Upper lobe of left lung (tissue), 4 donors: ENCODE measurements around the gene PAEP.

ENCODE experiments used
- CTCF ChIP-seq, 6 experiments: fragments of 450-650 bp in 4 of 6; fragments of 200-600 bp in 2 of 6; sonication (generic) in 2 of 6; IDR thresholded peaks; one replicate each; pipeline ENCODE4 v1.5.1; 2016 to 2019; ENCODE audit warnings: antibody characterized with exemption in 6 of 6
- EP300 ChIP-seq, 4 donors: sonication (generic); formaldehyde crosslinking; IDR thresholded peaks; one replicate each; pipeline ENCODE4 v1.5.1; 2017; ENCODE audit warnings: antibody characterized with exemption in 4 of 4, control low read depth in 2 of 4
- POLR2A ChIP-seq, 4 donors: fragments of 450-650 bp; IDR thresholded peaks; one replicate each; pipeline ENCODE4 v1.5.1; 2016 to 2017; ENCODE audit warnings: antibody characterized with exemption in 4 of 4, mild to moderate bottlenecking in 2 of 4
- POLR2AphosphoS5 ChIP-seq, 2 donors: sonication (generic); formaldehyde crosslinking; IDR thresholded peaks; one replicate each; pipeline ENCODE4 v1.5.1; 2017; ENCODE audit warnings: antibody characterized with exemption in 2 of 2

DNA sequence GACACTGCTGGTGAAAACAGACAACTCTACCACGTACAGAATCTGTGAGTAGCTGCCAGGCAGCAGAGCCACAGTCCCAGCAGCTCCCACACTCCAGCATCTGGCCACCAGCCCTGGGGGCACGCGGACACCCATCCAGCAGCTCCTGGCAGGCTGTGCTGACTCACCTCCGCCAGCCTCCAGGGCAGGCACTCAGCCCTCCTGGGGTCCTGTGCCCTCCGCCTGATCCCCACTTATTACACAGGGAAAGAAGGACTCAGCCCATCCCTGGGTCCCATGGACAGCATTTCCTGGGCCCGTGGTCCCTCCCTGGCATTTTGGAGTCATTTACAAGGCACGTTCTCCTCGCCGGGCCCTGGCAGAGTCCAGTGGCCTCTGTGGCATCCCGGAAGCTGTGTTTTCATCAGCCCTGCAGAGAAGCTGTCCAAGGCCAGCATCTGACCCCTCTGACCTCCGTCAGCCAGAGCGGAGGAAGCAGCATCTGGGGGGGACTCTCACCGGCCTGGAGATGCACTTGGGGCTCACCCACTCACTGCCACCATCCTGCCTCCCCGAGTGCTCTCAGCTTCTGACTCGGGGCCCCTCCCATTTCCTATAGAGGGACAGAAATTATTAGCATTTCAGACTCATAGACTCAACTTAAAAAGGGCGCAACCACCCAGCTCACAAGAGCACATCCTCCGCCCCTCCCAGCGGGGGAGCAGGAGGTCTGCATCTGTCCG lies 21.6 kb downstream of the PAEP start:
- TF ChIP-seq CTCF (IDR thresholded peaks at IDR 0.05) (no peak), POLR2A (IDR thresholded peaks at IDR 0.05) (no peak), EP300 (IDR thresholded peaks at IDR 0.05) (no peak), POLR2AphosphoS5 (IDR thresholded peaks at IDR 0.05) (no peak)
